Neural cell (in vitro differentiated cells): ENCODE measurements around the gene ANKRD40.

Source experiments
- EZH2 ChIP-seq: fragments of 200-600, 300-800 bp; shearing (Covaris generic), sonication (generic); IDR thresholded peaks from 2 replicates; pipeline ENCODE4 v1.6.1; 2014; ENCODE audit warnings: antibody characterized with exemption, low read length, borderline replicate concordance, mild to moderate bottlenecking; ENCODE audit not compliant: insufficient read depth, poor library complexity, severe bottlenecking
- MXI1 ChIP-seq: fragments of 450-650 bp; conservative IDR thresholded peaks from 2 replicates; pipeline ENCODE4 v1.6.1; 2014; ENCODE audit warnings: antibody characterized with exemption, mild to moderate bottlenecking; ENCODE audit not compliant: poor library complexity, severe bottlenecking
- POLR2AphosphoS5 ChIP-seq: IDR thresholded peaks from 2 replicates; pipeline ENCODE4 v1.6.1; 2012
- RAD21 ChIP-seq: fragments of 450-650 bp; conservative IDR thresholded peaks from 2 replicates; pipeline ENCODE4 v1.6.1; 2014; ENCODE audit warnings: antibody characterized with exemption, mild to moderate bottlenecking, moderate library complexity
- TAF1 ChIP-seq: IDR thresholded peaks from 2 replicates; pipeline ENCODE4 v1.6.1; 2012; ENCODE audit warnings: low read depth
- TF ChIP-seq, protein P1 (sequence below): fragments of 450-650 bp; IDR thresholded peaks from 2 replicates; pipeline ENCODE4 v1.5.1; 2014; ENCODE audit warnings: antibody characterized with exemption, mild to moderate bottlenecking, moderate library complexity; ENCODE audit not compliant: poor library complexity, severe bottlenecking

DNA sequence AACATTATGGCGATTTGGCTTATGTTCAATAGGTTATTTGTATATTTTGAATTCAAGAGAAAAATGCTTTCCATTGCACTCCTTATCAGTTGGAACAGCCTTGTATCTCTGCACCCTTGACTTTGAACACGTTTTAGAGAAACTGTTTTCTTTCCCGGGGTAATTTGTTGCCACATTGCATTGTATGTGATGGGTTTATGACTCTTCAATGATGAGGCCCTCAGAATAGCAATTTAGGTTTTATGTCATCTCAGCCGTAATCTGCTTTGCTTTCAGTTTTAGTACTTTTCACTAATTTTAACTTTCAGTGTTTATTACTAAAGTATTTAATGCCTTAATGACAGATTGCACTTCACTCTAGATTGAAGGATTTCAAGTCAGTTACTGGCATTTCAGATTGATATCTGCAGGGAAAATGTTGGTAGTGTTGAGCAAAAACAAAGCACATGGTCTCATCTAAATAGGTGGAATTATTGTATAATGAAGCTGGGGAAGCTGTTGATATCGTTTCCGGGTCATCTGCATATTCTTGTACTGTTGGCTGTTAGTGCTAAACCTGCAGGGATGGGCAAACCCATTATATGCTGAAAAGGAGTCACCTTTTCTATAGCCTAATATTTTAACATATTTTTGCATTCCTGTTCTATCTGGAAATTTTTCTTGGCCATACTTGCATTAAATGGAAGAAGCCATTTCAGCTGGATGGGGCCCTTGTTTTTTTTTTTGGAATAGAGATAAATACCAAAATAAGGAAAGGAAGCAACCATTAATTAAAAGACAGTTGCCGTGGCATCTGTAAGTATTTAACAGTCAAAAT lies 13.7 kb upstream of the ANKRD40 start:
- TF ChIP-seq POLR2AphosphoS5 = no peak
- TF ChIP-seq, protein P1, sequence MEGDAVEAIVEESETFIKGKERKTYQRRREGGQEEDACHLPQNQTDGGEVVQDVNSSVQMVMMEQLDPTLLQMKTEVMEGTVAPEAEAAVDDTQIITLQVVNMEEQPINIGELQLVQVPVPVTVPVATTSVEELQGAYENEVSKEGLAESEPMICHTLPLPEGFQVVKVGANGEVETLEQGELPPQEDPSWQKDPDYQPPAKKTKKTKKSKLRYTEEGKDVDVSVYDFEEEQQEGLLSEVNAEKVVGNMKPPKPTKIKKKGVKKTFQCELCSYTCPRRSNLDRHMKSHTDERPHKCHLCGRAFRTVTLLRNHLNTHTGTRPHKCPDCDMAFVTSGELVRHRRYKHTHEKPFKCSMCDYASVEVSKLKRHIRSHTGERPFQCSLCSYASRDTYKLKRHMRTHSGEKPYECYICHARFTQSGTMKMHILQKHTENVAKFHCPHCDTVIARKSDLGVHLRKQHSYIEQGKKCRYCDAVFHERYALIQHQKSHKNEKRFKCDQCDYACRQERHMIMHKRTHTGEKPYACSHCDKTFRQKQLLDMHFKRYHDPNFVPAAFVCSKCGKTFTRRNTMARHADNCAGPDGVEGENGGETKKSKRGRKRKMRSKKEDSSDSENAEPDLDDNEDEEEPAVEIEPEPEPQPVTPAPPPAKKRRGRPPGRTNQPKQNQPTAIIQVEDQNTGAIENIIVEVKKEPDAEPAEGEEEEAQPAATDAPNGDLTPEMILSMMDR = no peak
- TF ChIP-seq RAD21 = no peak
- no peak for TF ChIP-seq EZH2
- peak; percentile 51 for TF ChIP-seq MXI1
- no peak for TF ChIP-seq TAF1
